Measurements from ENCODE around the gene MYH11.
"Not testable (repeated sequence)": the region's sequence is repeated elsewhere in the genome, so short reads cannot be mapped to it uniquely, and the experiment has no call there.

MYH11 gene

GRCh38 chr16:15703029-15703736, 153.6 kb downstream of the MYH11 start:
- DNase-seq: no peak

- no peak for DNase-seq
Observed at GRCh38 chr16:15701975-15702970, 154.6 kb downstream of the MYH11 start.

- DNase-seq: no peak
Observed at GRCh38 chr16:15701367-15701766, 155.5 kb downstream of the MYH11 start.

DNA sequence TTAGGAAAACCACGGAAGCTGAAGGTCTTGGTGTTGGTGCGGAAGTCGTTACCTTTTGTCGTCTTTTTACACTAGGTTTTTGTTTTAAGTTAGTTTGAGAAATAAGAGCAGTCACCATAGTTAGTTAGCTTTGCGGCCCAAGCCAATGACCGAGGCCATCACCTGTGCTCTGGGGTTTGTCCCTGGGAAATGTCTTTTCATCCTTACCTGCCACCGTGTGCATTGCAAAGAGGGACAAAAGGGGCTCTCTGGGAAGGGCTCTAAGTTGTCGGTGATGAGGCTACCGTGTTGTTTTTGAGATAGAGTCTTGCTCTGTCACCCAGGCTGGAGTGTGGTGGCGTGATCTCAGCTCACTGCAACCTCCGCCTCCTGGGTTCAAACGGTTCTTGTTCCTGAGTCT, 157.0 kb downstream of the MYH11 start:
- no peak for DNase-seq

GRCh38 chr16:15694499-15694898, 162.3 kb downstream of the MYH11 start:
- no peak for DNase-seq

DNA sequence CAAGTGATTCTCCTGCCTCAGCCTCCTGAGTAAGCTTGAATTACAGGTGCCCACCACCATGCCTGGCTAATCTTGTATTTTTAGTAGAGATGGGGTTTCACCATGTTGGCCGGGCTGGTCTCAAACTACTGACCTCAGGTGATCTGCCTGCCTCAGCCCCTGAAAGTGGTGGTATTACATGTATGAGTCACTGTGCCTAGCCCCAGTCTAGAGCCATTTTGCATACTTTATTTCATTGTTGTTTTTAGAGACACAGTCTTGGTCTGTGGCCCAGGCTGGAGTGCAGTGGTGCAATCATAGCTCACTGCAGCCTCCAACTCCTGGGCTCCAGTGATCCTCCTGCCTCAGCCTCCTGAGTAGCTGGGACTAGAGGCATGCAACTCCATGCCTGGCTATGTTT, 164.3 kb downstream of the MYH11 start:
- not testable (repeated sequence) for DNase-seq

GRCh38 chr16:15691046-15691445, 165.8 kb downstream of the MYH11 start:
- no peak for DNase-seq

- DNase-seq: no peak
Observed at GRCh38 chr16:15690296-15690695, 166.5 kb downstream of the MYH11 start.

DNA sequence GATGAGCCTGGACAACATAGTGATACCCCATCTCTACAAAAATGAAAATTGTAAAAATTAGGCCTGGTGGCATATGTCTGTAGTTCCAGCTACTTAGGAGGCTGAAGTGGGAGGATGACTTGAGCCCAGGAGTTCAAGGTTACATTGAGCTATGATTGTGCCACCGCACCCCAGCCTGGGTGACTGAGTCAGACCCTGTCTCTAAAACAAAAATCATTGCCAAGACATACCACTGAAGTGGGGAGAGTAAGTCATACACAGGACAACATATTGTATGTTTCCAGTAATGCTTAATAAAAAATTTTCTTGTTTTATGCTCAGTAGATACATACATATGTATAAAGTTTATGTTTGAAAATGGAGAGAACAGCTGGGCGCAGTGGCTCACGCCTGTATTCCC, 167.5 kb downstream of the MYH11 start:
- DNase-seq: no peak

GRCh38 chr16:15686287-15686686, 170.5 kb downstream of the MYH11 start:
- peak; percentile 63 for DNase-seq

GRCh38 chr16:15682105-15682570, 174.7 kb downstream of the MYH11 start:
- DNase-seq: no peak

DNA sequence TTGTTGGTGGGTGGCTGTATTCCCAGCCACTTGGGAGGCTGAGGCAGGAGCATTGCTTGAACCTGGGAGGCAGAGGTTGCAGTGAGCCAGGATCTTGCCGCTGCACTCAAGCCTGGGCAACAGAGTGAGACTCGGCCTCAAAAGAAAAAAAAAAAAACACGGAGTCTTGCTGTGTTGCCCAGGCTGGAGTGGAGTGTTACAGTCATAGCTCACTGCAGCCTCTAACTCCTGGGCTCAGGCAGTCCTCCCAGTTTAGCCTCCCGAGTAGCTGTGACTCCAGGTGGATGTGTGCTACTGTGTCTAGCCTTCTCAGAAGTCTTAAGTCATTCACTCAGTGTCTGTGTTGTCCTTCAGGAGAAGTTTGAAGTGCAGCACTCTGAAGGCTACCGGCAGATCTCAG, 179.4 kb downstream of the MYH11 start:
- DNase-seq: no peak

GRCh38 chr16:15676506-15676905, 180.3 kb downstream of the MYH11 start:
- DNase-seq: no peak

DNA sequence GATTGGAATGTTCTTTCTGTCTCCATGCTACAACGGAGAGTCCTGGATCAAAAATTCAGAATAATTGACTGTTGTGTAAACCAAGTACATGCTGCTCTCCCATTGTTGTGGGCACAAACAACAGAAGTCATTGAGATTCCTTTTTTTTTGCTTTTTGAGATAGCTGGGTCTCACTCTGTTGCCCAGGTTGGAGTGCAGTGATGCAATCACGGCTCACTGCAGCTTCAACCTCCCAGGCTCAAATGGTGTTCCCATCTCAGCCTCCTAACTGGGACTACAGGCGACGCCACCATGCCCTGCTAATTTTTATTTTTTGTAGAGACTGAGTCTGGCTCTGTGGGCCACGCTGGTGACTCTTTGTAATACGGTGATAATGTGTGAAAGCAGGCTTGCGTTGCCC, 182.3 kb downstream of the MYH11 start:
- DNase-seq: no peak

- peak; percentile 93 for DNase-seq
Observed at GRCh38 chr16:15672514-15673167, 184.2 kb downstream of the MYH11 start.

DNA sequence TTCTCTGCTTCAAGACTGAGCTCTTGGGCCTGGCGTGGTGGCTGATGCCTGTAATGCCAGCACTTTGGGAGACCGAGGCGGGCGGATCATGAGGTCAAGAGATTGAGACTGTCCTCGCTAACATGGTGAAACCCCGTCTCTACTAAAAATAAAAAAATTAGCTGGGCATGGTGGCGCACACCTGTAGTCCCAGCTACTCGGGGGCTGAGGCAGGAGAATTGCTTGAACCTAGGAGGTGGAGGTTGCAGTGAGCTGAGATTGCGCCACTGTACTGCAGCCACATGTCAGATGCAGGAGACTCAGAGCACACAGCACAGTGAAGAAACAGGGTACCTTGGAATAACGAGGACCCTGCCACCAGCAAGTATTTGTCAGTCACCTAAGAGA, 184.7 kb downstream of the MYH11 start:
- not testable (repeated sequence) for DNase-seq

DNA sequence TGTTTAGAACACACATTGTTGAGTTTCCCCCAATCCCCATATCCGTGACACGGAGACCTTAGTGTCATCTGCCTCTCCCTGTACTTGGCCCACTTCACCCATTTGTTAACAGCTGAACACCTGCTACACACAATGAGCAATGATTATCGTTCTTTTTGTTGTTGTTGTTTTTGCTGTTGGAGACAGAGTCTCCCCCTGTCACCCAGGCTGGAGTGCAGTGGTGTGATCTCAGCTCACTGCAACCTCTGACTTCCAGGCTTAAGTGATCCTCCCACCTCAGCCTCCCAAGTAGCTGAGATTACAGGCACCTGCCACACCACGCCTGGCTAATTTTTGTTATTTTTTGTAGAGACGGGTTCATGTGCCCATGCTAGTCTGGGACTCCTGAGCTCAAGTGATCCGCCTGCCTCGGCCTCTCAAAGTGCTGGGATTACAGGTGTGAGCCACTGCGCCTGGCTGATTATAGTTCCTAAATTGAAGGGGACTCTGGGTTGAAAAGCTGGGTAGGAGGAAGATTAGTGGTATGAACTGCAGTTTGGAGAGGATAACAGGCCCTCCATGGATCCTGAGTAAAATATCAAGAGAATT, 185.2 kb downstream of the MYH11 start:
- no peak for DNase-seq

DNA sequence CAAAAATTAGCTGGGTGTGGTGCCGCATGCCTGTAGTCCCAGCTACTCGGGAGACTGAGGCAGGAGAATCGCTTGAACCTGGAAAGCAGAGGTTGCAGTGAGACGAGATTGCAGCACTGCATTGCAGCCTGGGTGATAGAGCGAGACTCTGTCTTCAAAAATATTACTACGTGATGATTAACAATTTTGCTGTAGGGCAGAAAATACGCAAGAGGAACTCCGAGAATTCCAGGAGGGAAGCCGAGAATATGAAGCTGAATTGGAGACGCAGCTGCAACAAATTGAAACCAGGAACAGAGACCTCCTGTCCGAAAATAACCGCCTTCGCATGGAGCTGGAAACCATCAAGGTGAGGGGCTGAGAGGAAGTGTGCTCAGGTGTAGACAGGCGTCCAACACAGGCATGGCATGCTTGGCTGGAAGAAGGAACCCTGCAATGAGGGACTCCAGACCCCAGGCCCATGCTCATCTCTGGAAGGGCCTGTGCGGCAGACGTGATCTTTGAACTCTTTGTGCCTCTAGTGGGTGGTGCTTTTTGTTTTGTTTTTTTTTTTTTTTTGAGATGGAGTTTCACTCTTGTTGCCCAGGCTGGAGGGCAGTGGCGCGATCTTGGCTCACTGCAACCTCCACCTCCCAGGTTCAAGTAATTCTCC, 189.6 kb downstream of the MYH11 start:
- DNase-seq: no peak

DNA sequence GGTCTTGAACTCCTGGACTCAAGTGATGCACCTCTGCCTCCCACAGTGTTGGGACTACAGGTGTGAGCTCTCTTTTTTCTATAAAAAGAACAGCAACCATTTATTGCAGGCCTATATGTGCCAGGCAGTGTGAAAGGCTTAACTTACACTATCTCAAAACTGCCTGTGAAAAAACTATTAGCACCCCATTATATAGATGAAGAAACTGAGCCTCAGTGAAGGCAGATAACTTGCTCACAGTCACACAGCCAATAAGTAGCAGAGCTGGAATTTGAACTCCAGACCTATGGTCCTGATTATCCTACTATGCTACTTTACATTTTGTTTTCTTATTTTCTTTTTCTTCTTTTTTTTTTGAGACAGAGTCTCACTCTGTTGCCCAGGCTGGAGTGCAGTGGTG, 191.7 kb downstream of the MYH11 start:
- DNase-seq: no peak

DNA sequence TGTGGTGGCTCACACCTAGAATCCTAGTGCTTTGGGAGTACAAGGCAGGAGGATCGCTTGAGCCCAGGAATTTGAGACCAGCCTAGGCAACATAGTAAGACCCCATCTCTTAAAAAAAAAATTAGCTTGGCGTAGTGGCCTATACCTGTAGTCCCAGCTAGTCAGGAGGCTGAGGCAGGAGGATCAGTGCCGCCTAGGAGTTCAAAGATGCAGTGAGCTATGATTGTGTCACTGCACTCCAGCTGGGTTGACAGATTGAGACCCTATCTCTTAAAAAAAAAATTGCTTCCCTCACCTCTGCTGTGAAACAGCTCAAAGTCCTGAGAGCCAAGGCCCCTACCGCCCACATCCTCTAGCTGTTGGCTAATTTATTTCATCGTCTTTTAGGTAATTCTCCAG, 196.6 kb downstream of the MYH11 start:
- DNase-seq: no peak

- no peak for DNase-seq
Observed at GRCh38 chr16:15658556-15658955, 198.3 kb downstream of the MYH11 start.

DNA sequence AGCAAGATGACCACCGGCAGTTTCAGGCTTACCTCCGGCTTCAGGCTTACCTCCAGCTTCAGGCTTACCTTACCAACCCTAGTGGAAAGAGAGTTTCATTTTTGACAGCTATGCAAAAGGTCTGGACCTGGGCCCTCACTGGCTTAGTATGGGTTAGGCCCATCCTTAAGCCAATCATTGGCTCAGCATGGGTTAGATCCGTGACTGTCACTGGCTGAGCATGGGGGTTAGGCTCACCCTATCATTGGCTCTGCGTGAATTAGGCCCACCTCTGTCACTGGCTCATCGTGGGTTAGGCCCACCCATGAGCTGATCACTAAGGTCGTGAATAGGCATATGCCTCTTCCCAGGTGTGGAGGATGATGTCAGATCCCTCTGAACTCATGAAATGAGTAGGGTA, 198.7 kb downstream of the MYH11 start:
- no peak for DNase-seq

DNA sequence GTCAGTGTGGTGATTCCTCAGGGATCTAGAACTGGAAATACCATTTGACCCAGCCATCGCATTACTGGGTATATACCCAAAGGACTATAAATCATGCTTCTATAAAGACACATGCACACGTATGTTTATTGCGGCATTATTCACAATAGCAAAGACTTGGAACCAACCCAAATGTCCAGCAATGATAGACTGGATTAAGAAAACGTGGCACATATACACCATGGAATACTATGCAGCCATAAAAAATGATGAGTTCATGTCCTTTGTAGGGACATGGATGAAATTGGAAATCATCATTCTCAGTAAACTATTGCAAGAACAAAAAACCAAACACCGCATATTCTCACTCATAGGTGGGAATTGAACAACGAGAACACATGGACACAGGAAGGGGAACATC, 201.3 kb downstream of the MYH11 start:
- DNase-seq: not testable (repeated sequence)

Measured in NCI-H2029 treated with DMSO at 0.1 percent for 48 hours (cell line).